HEK293T (cell line): Measurements from ENCODE around the gene VWA8.

Experiments
- BHLHE40 ChIP-seq: fragments of 450-650 bp; IDR thresholded peaks from 2 replicates; pipeline ENCODE4 v1.6.1; 2016; ENCODE audit warnings: mild to moderate bottlenecking, moderate library complexity, borderline replicate concordance
- ELF4 ChIP-seq: fragments of 450-650 bp; IDR thresholded peaks from 2 replicates; pipeline ENCODE4 v1.6.1; 2017; ENCODE audit warnings: antibody characterized with exemption
- FOXA1 ChIP-seq: fragments of 450-650 bp; IDR thresholded peaks from 2 replicates; pipeline ENCODE4 v1.6.1; 2016; ENCODE audit warnings: mild to moderate bottlenecking
- FOXK2 ChIP-seq: fragments of 450-650 bp; IDR thresholded peaks from 2 replicates; pipeline ENCODE4 v1.6.1; 2016; ENCODE audit warnings: mild to moderate bottlenecking
- FOXM1 ChIP-seq: fragments of 450-650 bp; IDR thresholded peaks from 2 replicates; pipeline ENCODE4 v1.6.1; 2017; ENCODE audit warnings: mild to moderate bottlenecking, borderline replicate concordance
- L3MBTL2 ChIP-seq: fragments of 450-650 bp; conservative IDR thresholded peaks from 2 replicates; pipeline ENCODE4 v1.6.1; 2016; ENCODE audit warnings: mild to moderate bottlenecking
- NFRKB ChIP-seq: fragments of 450-650 bp; IDR thresholded peaks from 2 replicates; pipeline ENCODE4 v1.6.1; 2016; ENCODE audit warnings: mild to moderate bottlenecking, moderate library complexity
- PKNOX1 ChIP-seq: fragments of 450-650 bp; IDR thresholded peaks from 2 replicates; pipeline ENCODE4 v1.6.1; 2016
- SP1 ChIP-seq: fragments of 450-650 bp; IDR thresholded peaks from 2 replicates; pipeline ENCODE4 v1.6.1; 2017
- TARDBP ChIP-seq: fragments of 450-650 bp; IDR thresholded peaks from 2 replicates; pipeline ENCODE4 v1.6.1; 2016
- ZNF384 ChIP-seq: fragments of 450-650 bp; IDR thresholded peaks from 2 replicates; pipeline ENCODE4 v1.6.1; 2016

- TF ChIP-seq PKNOX1 (no peak), NFRKB (no peak), FOXA1 (no peak), TARDBP (no peak), ELF4 (no peak), ZNF384 (no peak), FOXK2 (no peak), SP1 (no peak), L3MBTL2 (no peak), BHLHE40 (no peak), FOXM1 (no peak)
Measured at GRCh38 chr13:41590122-41590521, 370.8 kb downstream of the VWA8 start.
